CD4-positive, alpha-beta memory T cell (primary cell): ENCODE results near the gene ANO6. TPM values are rescaled to one million over a fixed set of nuclear protein-coding genes. Genes with fewer than 3 reads are reported as not detected.

ENCODE experiments used
- CTCF ChIA-PET: fragments of 350-600 bp; sonication (Branson Sonifier 250); formaldehyde crosslinking; loops from one replicate; lab custom pipeline; 2021; ENCODE audit warnings: inconsistent platforms; ENCODE audit not compliant: partially characterized antibody; lab: Charles Lee
- POLR2A ChIA-PET: fragments of 350-600 bp; sonication (Branson Sonifier 250); formaldehyde crosslinking; loops from one replicate; lab custom pipeline; 2021; ENCODE audit not compliant: partially characterized antibody; lab: Charles Lee
- DNase-seq, 5 donors: peaks; one replicate each; pipeline versions ENCODE4 v3.0.0 to v3.0.0-alpha.2; 2020 to 2022; ENCODE audit warnings: mixed read lengths in 1 of 5
- H3K27ac ChIP-seq: one replicate; pipeline ENCODE4 v1.7.0; 2013; ENCODE audit warnings: low read depth, low read length
- H3K27me3 ChIP-seq: 2 replicates; pipeline ENCODE4 v1.7.0; 2013; ENCODE audit warnings: mild to moderate bottlenecking, low read length, moderate library complexity; ENCODE audit not compliant: insufficient read depth
- H3K36me3 ChIP-seq: 2 replicates; pipeline ENCODE4 v1.7.0; 2013; ENCODE audit warnings: mild to moderate bottlenecking, low read length, moderate library complexity; ENCODE audit not compliant: insufficient read depth
- H3K4me1 ChIP-seq: 2 replicates; pipeline ENCODE4 v1.7.0; 2013; ENCODE audit warnings: mild to moderate bottlenecking, low read length, moderate library complexity; ENCODE audit not compliant: insufficient read depth
- H3K4me3 ChIP-seq, 2 donors: one replicate each; pipeline ENCODE4 v1.7.0; 2013; ENCODE audit warnings: low read length in 2 of 2, mild to moderate bottlenecking in 1 of 2
- H3K9me3 ChIP-seq, 2 donors: one replicate each; pipeline ENCODE4 v1.7.0; 2013; ENCODE audit warnings: low read length in 2 of 2, control low read depth in 1 of 2; ENCODE audit not compliant: control insufficient read depth in 1 of 2
- H3K27ac Mint-ChIP-seq, 7 donors: one replicate each; pipeline ENCODE4 v1.8.0; 2020 to 2021; ENCODE audit warnings: mixed read lengths in 7 of 7, mild to moderate bottlenecking in 6 of 7, inconsistent platforms in 3 of 7, moderate library complexity in 3 of 7
- H3K27me3 Mint-ChIP-seq, 2 donors: one replicate each; pipeline ENCODE4 v1.8.0; 2020 to 2021; ENCODE audit warnings: mixed read lengths in 2 of 2
- H3K36me3 Mint-ChIP-seq, 2 donors: one replicate each; pipeline ENCODE4 v1.8.0; 2020 to 2021; ENCODE audit warnings: mixed read lengths in 2 of 2, inconsistent platforms in 1 of 2, mild to moderate bottlenecking in 1 of 2
- H3K4me1 Mint-ChIP-seq, 4 donors: one replicate each; pipeline ENCODE4 v1.8.0; 2020 to 2021; ENCODE audit warnings: mixed read lengths in 4 of 4, mild to moderate bottlenecking in 1 of 4
- H3K4me3 Mint-ChIP-seq, 8 donors: one replicate each; pipeline ENCODE4 v1.8.0; 2020 to 2021; ENCODE audit warnings: mixed read lengths in 8 of 8, mild to moderate bottlenecking in 7 of 8, moderate library complexity in 6 of 8, inconsistent platforms in 3 of 8
- H3K9me3 Mint-ChIP-seq, 8 donors: one replicate each; pipeline ENCODE4 v1.8.0; 2020 to 2021; ENCODE audit warnings: mixed read lengths in 8 of 8, mild to moderate bottlenecking in 5 of 8, inconsistent platforms in 3 of 8, moderate library complexity in 1 of 8
- intact Hi-C: fragments of 100-400 bp; cut with micrococcal nuclease; formaldehyde crosslinking; loops from one replicate; pipeline ENCODE4 v1.15.1; 2023
- polyA plus RNA-seq, 2 donors: library from polyadenylated mRNA; unstranded; fragments of 300-500 nt; fragmentation: Illumina TruSeq; gene quantifications; one replicate each; pipeline ENCODE4 v1.2.3, GENCODE V29; 2021
- total RNA-seq, 2 experiments: library from RNA; stranded (reverse); gene quantifications; one replicate each; pipeline ENCODE4 v1.2.3, GENCODE V29; 2021

Gene ANO6
- total and polyA plus RNA-seq, 4 experiments from 2014 or later: 25.3 to 36.5 (median 31.0) TPM

GRCh38 chr12:45339035-45339434 is 123.1 kb downstream of the ANO6 start:
- Histone ChIP-seq H3K27me3 (no peaks in the 10 kb centered on the region), H3K36me3 (no peaks in the 10 kb centered on the region), H3K9me3 (no peaks in the 10 kb centered on the region), H3K4me1 (no peaks in the 10 kb centered on the region), H3K4me3 (no peak overlapping the region), H3K27ac (no peak overlapping the region)
- POLR2A ChIA-PET: no interaction called here
- H3K4me3 Mint-ChIP-seq: no peak overlapping the region
- peaks cover 14 to 32% of the 10 kb centered on the region in 2 donors for H3K36me3 Mint-ChIP-seq
- intact Hi-C loops: no loop called here
- H3K27me3 Mint-ChIP-seq: no peaks in the 10 kb centered on the region
- no peak for DNase-seq
- CTCF ChIA-PET: no interaction called here
- peaks cover 0 to 2% (median 0%) of the 10 kb centered on the region in 4 donors for H3K4me1 Mint-ChIP-seq
- no peaks in the 10 kb centered on the region for H3K9me3 Mint-ChIP-seq
- H3K27ac Mint-ChIP-seq: no peak overlapping the region

DNA sequence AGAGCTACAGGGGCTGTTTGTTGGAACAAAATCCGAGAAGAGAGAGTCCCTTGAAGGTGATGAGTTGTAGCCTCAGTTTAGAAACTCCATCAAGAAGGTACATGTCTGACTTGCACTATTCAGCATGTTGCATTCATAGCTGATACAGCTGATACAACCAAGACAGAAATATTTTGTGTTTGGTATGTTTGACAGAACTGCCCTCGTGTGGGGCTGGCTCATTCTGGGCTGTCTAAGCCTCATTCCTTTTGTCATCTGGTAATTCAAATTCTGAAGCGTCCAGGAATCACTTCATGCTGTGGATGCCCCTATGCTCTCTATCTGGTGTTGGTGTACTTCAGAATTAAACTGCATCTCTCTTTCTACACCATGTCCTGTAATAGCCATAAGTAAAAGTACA is 126.3 kb downstream of the ANO6 start:
- peaks cover 0 to 2% (median 0%) of the 10 kb centered on the region in 4 donors for H3K4me1 Mint-ChIP-seq
- H3K36me3 Mint-ChIP-seq: peaks cover 23 to 38% of the 10 kb centered on the region in 2 donors
- intact Hi-C loops: no loop called here
- H3K27ac Mint-ChIP-seq: no peak overlapping the region
- no peak for DNase-seq
- ChIA-PET CTCF (no interaction called here), POLR2A (no interaction called here)
- H3K9me3 ChIP-seq: no peaks in the 10 kb centered on the region
- H3K27me3 ChIP-seq: no peaks in the 10 kb centered on the region
- no peaks in the 10 kb centered on the region for H3K27me3 Mint-ChIP-seq
- no peak overlapping the region for H3K4me3 ChIP-seq
- no peaks in the 10 kb centered on the region for H3K36me3 ChIP-seq
- no peaks in the 10 kb centered on the region for H3K9me3 Mint-ChIP-seq
- H3K27ac ChIP-seq: no peak overlapping the region
- no peaks in the 10 kb centered on the region for H3K4me1 ChIP-seq
- no peak overlapping the region for H3K4me3 Mint-ChIP-seq

DNA sequence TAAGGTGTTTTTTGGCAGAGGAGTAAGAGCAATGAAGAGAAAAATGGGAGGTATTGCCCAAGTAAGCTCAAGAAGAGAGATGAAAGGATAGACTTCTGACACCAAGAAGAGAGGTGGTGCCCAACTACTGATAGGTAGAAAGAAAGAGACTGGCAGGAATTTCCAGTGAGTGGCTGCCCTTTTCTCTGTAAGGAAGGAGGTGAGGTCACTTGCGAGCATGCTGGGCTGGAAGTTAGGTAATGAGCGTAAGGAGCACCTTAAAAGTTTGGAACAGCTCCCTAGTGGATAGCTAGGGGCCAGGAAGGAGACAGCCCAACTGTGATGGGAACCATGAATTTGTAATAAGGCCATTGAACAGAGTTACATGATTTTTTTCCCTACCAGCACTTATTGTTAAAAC is 127.0 kb downstream of the ANO6 start:
- Histone ChIP-seq H3K4me3 (no peak overlapping the region), H3K36me3 (peaks cover under 1% of the 10 kb centered on the region), H3K4me1 (no peaks in the 10 kb centered on the region), H3K27me3 (no peaks in the 10 kb centered on the region), H3K27ac (no peak overlapping the region), H3K9me3 (no peaks in the 10 kb centered on the region)
- Mint-ChIP-seq H3K27me3 (no peaks in the 10 kb centered on the region), H3K4me1 (peaks cover 0 to 2% (median 0%) of the 10 kb centered on the region in 4 donors), H3K9me3 (no peaks in the 10 kb centered on the region), H3K27ac (peak overlapping the region in 2 of 7 donors; percentile 8 to 53), H3K4me3 (no peak overlapping the region), H3K36me3 (peaks cover 24 to 39% of the 10 kb centered on the region in 2 donors)
- ChIA-PET CTCF (no interaction called here), POLR2A (no interaction called here)
- DNase-seq: no peak
- intact Hi-C loops: no loop called here

- Histone ChIP-seq H3K27me3 (no peaks in the 10 kb centered on the region), H3K36me3 (peaks cover 6% of the 10 kb centered on the region), H3K9me3 (no peaks in the 10 kb centered on the region), H3K4me1 (no peaks in the 10 kb centered on the region), H3K27ac (no peak overlapping the region), H3K4me3 (no peak overlapping the region)
- no peak for DNase-seq
- CTCF ChIA-PET: no interaction called here
- intact Hi-C loops: no loop called here
- no peaks in the 10 kb centered on the region for H3K9me3 Mint-ChIP-seq
- no peak overlapping the region for H3K27ac Mint-ChIP-seq
- H3K27me3 Mint-ChIP-seq: no peaks in the 10 kb centered on the region
- H3K36me3 Mint-ChIP-seq: peaks cover 27 to 46% of the 10 kb centered on the region in 2 donors
- no peak overlapping the region for H3K4me3 Mint-ChIP-seq
- POLR2A ChIA-PET: no interaction called here
- peaks cover 0 to 2% (median 0%) of the 10 kb centered on the region in 4 donors for H3K4me1 Mint-ChIP-seq
These were observed 127.6 kb downstream of the ANO6 start for GRCh38 chr12:45343269-45344051.

GRCh38 chr12:45348311-45348710 is 132.4 kb downstream of the ANO6 start:
- ChIA-PET POLR2A (no interaction called here), CTCF (no interaction called here)
- intact Hi-C loops: no loop called here
- H3K27me3 ChIP-seq: no peaks in the 10 kb centered on the region
- H3K36me3 ChIP-seq: peaks cover 25% of the 10 kb centered on the region
- H3K27ac Mint-ChIP-seq: no peak overlapping the region
- H3K4me3 Mint-ChIP-seq: no peak overlapping the region
- no peaks in the 10 kb centered on the region for H3K4me1 ChIP-seq
- H3K36me3 Mint-ChIP-seq: peaks cover 60 to 66% of the 10 kb centered on the region in 2 donors
- H3K4me1 Mint-ChIP-seq: peaks cover 0 to 8% (median 5%) of the 10 kb centered on the region in 4 donors
- no peak overlapping the region for H3K4me3 ChIP-seq
- no peaks in the 10 kb centered on the region for H3K9me3 ChIP-seq
- H3K9me3 Mint-ChIP-seq: no peaks in the 10 kb centered on the region
- DNase-seq: no peak
- no peaks in the 10 kb centered on the region for H3K27me3 Mint-ChIP-seq
- H3K27ac ChIP-seq: no peak overlapping the region

DNA sequence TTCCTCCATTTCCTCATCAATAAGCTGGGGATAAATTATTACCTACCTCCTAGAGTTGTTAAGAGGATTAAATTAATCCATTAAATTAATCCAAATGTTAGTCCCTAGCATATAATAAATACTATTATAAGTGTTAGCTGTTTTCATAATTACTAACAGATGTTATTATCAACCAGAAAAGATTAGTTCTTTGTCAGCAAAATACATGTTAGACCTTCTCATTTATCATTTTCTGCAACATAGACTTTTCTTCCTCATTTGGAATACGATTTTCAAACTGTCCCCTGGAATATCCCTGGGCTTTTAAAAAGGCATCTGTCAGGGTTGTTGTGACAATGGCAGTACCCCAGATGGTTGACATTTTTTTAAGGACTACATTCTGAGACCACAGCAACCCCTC is 133.1 kb downstream of the ANO6 start:
- no peaks in the 10 kb centered on the region for H3K9me3 ChIP-seq
- H3K4me1 ChIP-seq: peaks cover 3% of the 10 kb centered on the region
- ChIA-PET POLR2A (no interaction called here), CTCF (no interaction called here)
- H3K4me3 ChIP-seq: no peak overlapping the region
- H3K27ac ChIP-seq: no peak overlapping the region
- DNase-seq: no peak
- no peak overlapping the region for H3K4me3 Mint-ChIP-seq
- H3K27me3 Mint-ChIP-seq: no peaks in the 10 kb centered on the region
- no peaks in the 10 kb centered on the region for H3K9me3 Mint-ChIP-seq
- H3K36me3 Mint-ChIP-seq: peaks cover 64% of the 10 kb centered on the region in 2 donors
- no peaks in the 10 kb centered on the region for H3K27me3 ChIP-seq
- intact Hi-C loops: no loop called here
- peaks cover 5 to 15% (median 11%) of the 10 kb centered on the region in 4 donors for H3K4me1 Mint-ChIP-seq
- H3K27ac Mint-ChIP-seq: no peak overlapping the region
- H3K36me3 ChIP-seq: peaks cover 25% of the 10 kb centered on the region

DNA sequence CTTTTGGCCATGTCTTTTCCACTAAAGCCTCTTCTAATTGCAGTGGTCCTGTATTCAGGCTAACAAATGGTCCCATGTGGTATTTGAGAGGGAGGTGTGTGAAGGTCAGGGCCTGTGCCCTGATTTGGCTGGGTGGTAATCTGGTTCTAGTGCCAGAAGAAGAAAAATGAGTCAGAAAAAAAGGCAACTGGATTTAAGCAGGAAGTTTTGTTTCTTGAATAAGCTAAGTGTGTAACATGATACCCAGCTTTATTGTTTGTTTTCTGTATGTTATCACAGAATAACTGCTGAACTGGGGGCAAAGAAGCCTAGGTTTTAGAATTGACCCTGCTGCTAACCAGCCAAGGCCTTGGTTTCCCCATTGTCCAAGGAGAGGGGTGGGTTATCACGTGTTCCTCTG is 134.0 kb downstream of the ANO6 start:
- Histone ChIP-seq H3K36me3 (peaks cover 25% of the 10 kb centered on the region), H3K27me3 (no peaks in the 10 kb centered on the region), H3K27ac (no peak overlapping the region), H3K4me3 (no peak overlapping the region), H3K4me1 (peaks cover 7% of the 10 kb centered on the region), H3K9me3 (no peaks in the 10 kb centered on the region)
- ChIA-PET POLR2A (no interaction called here), CTCF (no interaction called here)
- Mint-ChIP-seq H3K4me1 (peaks cover 12 to 22% (median 17%) of the 10 kb centered on the region in 4 donors), H3K27me3 (no peaks in the 10 kb centered on the region), H3K4me3 (no peak overlapping the region), H3K9me3 (no peaks in the 10 kb centered on the region), H3K36me3 (peaks cover 64 to 71% of the 10 kb centered on the region in 2 donors), H3K27ac (no peak overlapping the region)
- DNase-seq: no peak
- intact Hi-C loops: no loop called here
